ENCODE results near the gene ACP6. TPM values are rescaled to one million over a fixed set of nuclear protein-coding genes. Genes with fewer than 3 reads are reported as not detected.

ACP6 gene
- total RNA-seq, 4 donors from 2014 or later = 11.5 to 18.5 (median 14.2) TPM

- DNase-seq (ENCODE audit: low spot score in 2 of 2) = no peak
- intact Hi-C loops (cut with DNase I; ENCODE audit: low total_unique reads) = no loop called here
- 60 to 64% methylated on average over 7 of the region's 7 CpGs for WGBS, 2 donors
- H3K4me3 ChIP-seq (ENCODE audit: low read depth, poor library complexity, severe bottlenecking) = no peak overlapping the region
- TF ChIP-seq POLR2A (IDR thresholded peaks at IDR 0.05) (no peak), CTCF (IDR thresholded peaks at IDR 0.05) (no peak)
Measured at GRCh38 chr1:147625362-147625995, 44.8 kb downstream of the ACP6 start.

GRCh38 chr1:147624529-147624928, 45.8 kb downstream of the ACP6 start:
- no peak for TF ChIP-seq CTCF (IDR thresholded peaks at IDR 0.05)
- no peak for TF ChIP-seq POLR2A (IDR thresholded peaks at IDR 0.05)
- intact Hi-C loops (cut with DNase I; ENCODE audit: low total_unique reads) = loop anchor here (5.0 kb wide), 1 partner anchor 127 kb away; no protein-coding TSS in a partner anchor
- no peak overlapping the region for H3K4me3 ChIP-seq (ENCODE audit: low read depth, poor library complexity, severe bottlenecking)
- DNase-seq (ENCODE audit: low spot score in 2 of 2) = no peak
- WGBS, 2 donors = 93 to 97% methylated on average over 3 to 7 of the region's 8 CpGs

GRCh38 chr1:147624011-147624410, 46.3 kb downstream of the ACP6 start:
- no peak for DNase-seq (ENCODE audit: low spot score in 2 of 2)
- no peak overlapping the region for H3K4me3 ChIP-seq (ENCODE audit: low read depth, poor library complexity, severe bottlenecking)
- 94% methylated on average over 7 to 8 of the region's 8 CpGs for WGBS, 2 donors
- intact Hi-C loops (cut with DNase I; ENCODE audit: low total_unique reads) = loop anchor here (5.0 kb wide), 1 partner anchor 127 kb away; no protein-coding TSS in a partner anchor
- TF ChIP-seq CTCF (IDR thresholded peaks at IDR 0.05) = no peak
- TF ChIP-seq POLR2A (IDR thresholded peaks at IDR 0.05) = no peak

GRCh38 chr1:147622731-147623130, 47.6 kb downstream of the ACP6 start:
- no peak overlapping the region for H3K4me3 ChIP-seq (ENCODE audit: low read depth, poor library complexity, severe bottlenecking)
- intact Hi-C loops (cut with DNase I; ENCODE audit: low total_unique reads) = loop anchor here (5.0 kb wide), 1 partner anchor 125 kb away; no protein-coding TSS in a partner anchor
- DNase-seq (ENCODE audit: low spot score in 2 of 2) = no peak
- TF ChIP-seq CTCF (IDR thresholded peaks at IDR 0.05) = no peak
- no peak for TF ChIP-seq POLR2A (IDR thresholded peaks at IDR 0.05)
- WGBS, 2 donors = 69 to 74% methylated on average over 2 of the region's 2 CpGs

GRCh38 chr1:147620543-147620942, 49.8 kb downstream of the ACP6 start:
- TF ChIP-seq POLR2A (IDR thresholded peaks at IDR 0.05) = no peak
- no peak for TF ChIP-seq CTCF (IDR thresholded peaks at IDR 0.05)
- no peak overlapping the region for H3K4me3 ChIP-seq (ENCODE audit: low read depth, poor library complexity, severe bottlenecking)
- intact Hi-C loops (cut with DNase I; ENCODE audit: low total_unique reads) = loop anchor here (5.0 kb wide), 1 partner anchor 123 kb away; no protein-coding TSS in a partner anchor
- no peak for DNase-seq (ENCODE audit: low spot score in 2 of 2)
- WGBS, 2 donors = 86 to 91% methylated on average over 9 to 12 of the region's 12 CpGs
